ENCODE data around the gene FAM13C. TPM values are rescaled to one million over a fixed set of nuclear protein-coding genes. Genes with fewer than 3 reads are reported as not detected.
A peak's percentile ranks its signal among the peaks of the same experiment; 100 is the strongest.

FAM13C gene
- total and polyA plus RNA-seq, 2 of the 13 experiments (the other 11 are each of a cell fraction or from before 2014, with no cell fraction given): 0.07 to 0.26 TPM

DNA sequence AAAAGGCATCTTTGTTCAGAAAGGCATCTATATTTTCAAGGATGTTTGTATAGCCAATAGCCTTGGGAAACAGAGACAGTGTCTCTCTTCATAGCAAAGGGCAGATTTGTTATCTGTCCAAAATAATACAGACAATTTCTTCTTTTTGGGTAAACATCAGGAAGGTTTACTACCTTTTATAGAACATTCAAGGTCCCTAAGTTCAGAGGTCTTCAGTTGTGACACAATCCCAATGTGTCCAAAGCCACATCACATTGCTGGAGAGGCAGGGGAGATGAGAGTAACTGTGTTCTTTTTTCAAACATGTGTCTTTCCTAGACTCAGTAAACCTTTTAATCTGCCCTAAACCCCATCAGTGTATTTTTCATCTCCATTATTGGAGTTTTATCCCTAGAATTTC is 33.6 kb upstream of the FAM13C start (continued):
- TF ChIP-seq SRF (IDR thresholded peaks at IDR 0.05; ENCODE audit: low read depth, low read length) (0 out of 2 replicates have a peak, but pooled peaks have one; percentile 55), SMARCC2 (IDR thresholded peaks at IDR 0.05) (no peak), FOXJ3 (CRISPR knock-in tag; IDR thresholded peaks at IDR 0.05; ENCODE audit: borderline replicate concordance) (peak; percentile 84; the same call in 1 of the 2 replicates), ZNF790 (CRISPR knock-in tag; IDR thresholded peaks at IDR 0.05; ENCODE audit: borderline replicate concordance) (no peak), EEA1 (CRISPR knock-in tag; IDR thresholded peaks at IDR 0.05; ENCODE audit: borderline replicate concordance) (no peak), FOXA3 (CRISPR knock-in tag; IDR thresholded peaks at IDR 0.05) (peak; percentile 10; the same call in 1 of the 2 replicates), ISL2 (CRISPR knock-in tag; IDR thresholded peaks at IDR 0.05) (peak; percentile 76), SOX6 (IDR thresholded peaks at IDR 0.05) (no peak), SOX6 (CRISPR knock-in tag; IDR thresholded peaks at IDR 0.05) (peak; percentile 59), ZBTB7A (CRISPR knock-in tag; IDR thresholded peaks at IDR 0.05) (no peak), CHD2 (IDR thresholded peaks at IDR 0.05; ENCODE audit: low read depth, low read length) (no peak), ZNF773 (CRISPR knock-in tag; IDR thresholded peaks at IDR 0.05; ENCODE audit: borderline replicate concordance) (no peak), TARDBP (CRISPR knock-in tag; IDR thresholded peaks at IDR 0.05) (peak; percentile 36; the same call in 1 of the 2 replicates), NR2F2 (IDR thresholded peaks at IDR 0.05; ENCODE audit: borderline replicate concordance, low read depth) (peak; percentile 56), CHD4 (IDR thresholded peaks at IDR 0.05; ENCODE audit: borderline replicate concordance, low read length) (no peak), XBP1 (CRISPR knock-in tag; IDR thresholded peaks at IDR 0.05) (no peak), FOXO1 (CRISPR knock-in tag; IDR thresholded peaks at IDR 0.05) (peak; percentile 18; the same call in 1 of the 2 replicates), BCL6 (CRISPR knock-in tag; IDR thresholded peaks at IDR 0.05) (peak; percentile 53; the same call in 1 of the 2 replicates), HNF4A (CRISPR knock-in tag; IDR thresholded peaks at IDR 0.05) (peak; percentile 64), GZF1 (CRISPR knock-in tag; IDR thresholded peaks at IDR 0.05) (no peak), MED1 (CRISPR knock-in tag; IDR thresholded peaks at IDR 0.05) (0 out of 2 replicates have a peak, but pooled peaks have one; percentile 11), MATR3 (CRISPR knock-in tag; IDR thresholded peaks at IDR 0.05) (no peak), HDAC2 (CRISPR knock-in tag; IDR thresholded peaks at IDR 0.05) (peak; percentile 55), CEBPG (CRISPR knock-in tag; IDR thresholded peaks at IDR 0.05) (peak; percentile 41; the same call in 1 of the 2 replicates), MEF2D (CRISPR knock-in tag; IDR thresholded peaks at IDR 0.05) (peak; percentile 35; the same call in 1 of the 2 replicates), ZNF253 (CRISPR knock-in tag; IDR thresholded peaks at IDR 0.05; ENCODE audit: borderline replicate concordance) (no peak), ZNF468 (CRISPR knock-in tag; IDR thresholded peaks at IDR 0.05) (no peak), FOXM1 (CRISPR knock-in tag; IDR thresholded peaks at IDR 0.05) (no peak)
- TF ChIP-seq, protein P1, sequence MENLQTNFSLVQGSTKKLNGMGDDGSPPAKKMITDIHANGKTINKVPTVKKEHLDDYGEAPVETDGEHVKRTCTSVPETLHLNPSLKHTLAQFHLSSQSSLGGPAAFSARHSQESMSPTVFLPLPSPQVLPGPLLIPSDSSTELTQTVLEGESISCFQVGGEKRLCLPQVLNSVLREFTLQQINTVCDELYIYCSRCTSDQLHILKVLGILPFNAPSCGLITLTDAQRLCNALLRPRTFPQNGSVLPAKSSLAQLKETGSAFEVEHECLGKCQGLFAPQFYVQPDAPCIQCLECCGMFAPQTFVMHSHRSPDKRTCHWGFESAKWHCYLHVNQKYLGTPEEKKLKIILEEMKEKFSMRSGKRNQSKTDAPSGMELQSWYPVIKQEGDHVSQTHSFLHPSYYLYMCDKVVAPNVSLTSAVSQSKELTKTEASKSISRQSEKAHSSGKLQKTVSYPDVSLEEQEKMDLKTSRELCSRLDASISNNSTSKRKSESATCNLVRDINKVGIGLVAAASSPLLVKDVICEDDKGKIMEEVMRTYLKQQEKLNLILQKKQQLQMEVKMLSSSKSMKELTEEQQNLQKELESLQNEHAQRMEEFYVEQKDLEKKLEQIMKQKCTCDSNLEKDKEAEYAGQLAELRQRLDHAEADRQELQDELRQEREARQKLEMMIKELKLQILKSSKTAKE (CRISPR knock-in tag; IDR thresholded peaks at IDR 0.05; ENCODE audit: borderline replicate concordance): 0 out of 2 replicates have a peak, but pooled peaks have one; percentile 47

Data from HepG2 (cell line).